ENCODE measurements around the gene NAA50. TPM values are rescaled to one million over a fixed set of nuclear protein-coding genes. Genes with fewer than 3 reads are reported as not detected.

NAA50 gene
- total RNA-seq, 4 donors from 2014 or later = 125 to 181 (median 138) TPM

GRCh38 chr3:113746548-113747282 lies 666 bp upstream of the NAA50 start, which contains the start of gene ATP6V1A:
Gene ATP6V1A (plus strand): TSS chr3:113747035. CDS start chr3:113778754, 31,719 bp downstream.
- intact Hi-C loops (cut with DNase I; ENCODE audit: low total_unique reads) = no loop called here
- peak within 1 kb of the TSS; percentile 84 for H3K4me3 ChIP-seq (ENCODE audit: low read depth, poor library complexity, severe bottlenecking)
- TF ChIP-seq CTCF (IDR thresholded peaks at IDR 0.05) (no peak), POLR2A (IDR thresholded peaks at IDR 0.05) (no peak)
- peak; percentile 95 to 97 for DNase-seq (ENCODE audit: low spot score in 2 of 2)
- 0% methylated on average over 34 of the region's 34 CpGs for WGBS, 2 donors

GRCh38 chr3:113744941-113745755 lies 901 bp downstream of the NAA50 start:
- peak; percentile 90 to 94 for DNase-seq (ENCODE audit: low spot score in 2 of 2)
- no peak for TF ChIP-seq CTCF (IDR thresholded peaks at IDR 0.05)
- TF ChIP-seq POLR2A (IDR thresholded peaks at IDR 0.05) = peak in 1 of 2 donors; percentile 21
- peak overlapping the region; percentile 75 for H3K4me3 ChIP-seq (ENCODE audit: low read depth, poor library complexity, severe bottlenecking)
- intact Hi-C loops (cut with DNase I; ENCODE audit: low total_unique reads) = no loop called here
- 1% methylated on average over 30 to 35 of the region's 35 CpGs for WGBS, 2 donors

GRCh38 chr3:113743006-113743630 lies 2.9 kb downstream of the NAA50 start:
- intact Hi-C loops (cut with DNase I; ENCODE audit: low total_unique reads) = no loop called here
- H3K4me3 ChIP-seq (ENCODE audit: low read depth, poor library complexity, severe bottlenecking) = no peak overlapping the region
- TF ChIP-seq CTCF (IDR thresholded peaks at IDR 0.05) (no peak), POLR2A (IDR thresholded peaks at IDR 0.05) (no peak)
- DNase-seq (ENCODE audit: low spot score in 2 of 2) = no peak
- WGBS, 2 donors = 61 to 64% methylated on average over 7 of the region's 7 CpGs

GRCh38 chr3:113741620-113742019 lies 4.4 kb downstream of the NAA50 start:
- no peak for DNase-seq (ENCODE audit: low spot score in 2 of 2)
- intact Hi-C loops (cut with DNase I; ENCODE audit: low total_unique reads) = no loop called here
- WGBS, 2 donors = 62% methylated on average over 1 of the region's 1 CpG
- no peak overlapping the region for H3K4me3 ChIP-seq (ENCODE audit: low read depth, poor library complexity, severe bottlenecking)
- no peak for TF ChIP-seq CTCF (IDR thresholded peaks at IDR 0.05)
- TF ChIP-seq POLR2A (IDR thresholded peaks at IDR 0.05) = no peak

GRCh38 chr3:113741086-113741485 lies 5.0 kb downstream of the NAA50 start:
- 35 to 46% methylated on average over 5 of the region's 5 CpGs for WGBS, 2 donors
- intact Hi-C loops (cut with DNase I; ENCODE audit: low total_unique reads) = no loop called here
- no peak for DNase-seq (ENCODE audit: low spot score in 2 of 2)
- no peak overlapping the region for H3K4me3 ChIP-seq (ENCODE audit: low read depth, poor library complexity, severe bottlenecking)
- TF ChIP-seq POLR2A (IDR thresholded peaks at IDR 0.05) (no peak), CTCF (IDR thresholded peaks at IDR 0.05) (no peak)

All from lower leg skin (tissue), 4 donors.